Gastroesophageal sphincter (tissue), 4 donors: ENCODE measurements around the gene MSMP. TPM values are rescaled to one million over a fixed set of nuclear protein-coding genes. Genes with fewer than 3 reads are reported as not detected.

Source experiments
- ATAC-seq: fragments of 150-250 bp; one replicate; pipeline ENCODE4 v1.9.1; 2016; ENCODE audit warnings: mild to moderate bottlenecking, moderate library complexity
- H3K27ac ChIP-seq, 4 donors: fragments of 200-600 bp; sonication (generic) in 3 of 4; 1 replicate in 3 of 4; 2 replicates in 1 of 4; pipeline ENCODE4 v1.5.1; 2016 to 2019
- H3K27me3 ChIP-seq: fragments of 200-600 bp; sonication (generic); one replicate; pipeline ENCODE4 v1.5.1; 2019
- H3K36me3 ChIP-seq, 2 donors: fragments of 200-600 bp; sonication (generic); one replicate each; pipeline ENCODE4 v1.5.1; 2019; ENCODE audit warnings: control low read depth in 1 of 2
- H3K4me1 ChIP-seq, 3 donors: fragments of 200-600 bp; sonication (generic); 1 replicate in 2 of 3; 2 replicates in 1 of 3; pipeline ENCODE4 v1.5.1; 2016 to 2019; ENCODE audit warnings: control low read depth in 2 of 3
- H3K4me3 ChIP-seq, 2 donors: fragments of 200-600 bp; sonication (generic); one replicate each; pipeline ENCODE4 v1.5.1; 2019; ENCODE audit warnings: mild to moderate bottlenecking in 1 of 2, moderate library complexity in 1 of 2
- H3K9me3 ChIP-seq, 3 donors: fragments of 200-600 bp; sonication (generic); one replicate each; pipeline ENCODE4 v1.5.1; 2017 to 2019; ENCODE audit warnings: control low read depth in 2 of 3
- EP300 ChIP-seq: sonication (generic); formaldehyde crosslinking; IDR thresholded peaks from one replicate; pipeline ENCODE4 v1.6.1; 2017; ENCODE audit warnings: antibody characterized with exemption, mild to moderate bottlenecking
- POLR2A ChIP-seq, 2 donors: fragments of 450-650 bp; IDR thresholded peaks; one replicate each; pipeline ENCODE4 v1.6.1; 2017; ENCODE audit warnings: antibody characterized with exemption in 2 of 2, mild to moderate bottlenecking in 2 of 2, moderate library complexity in 1 of 2
- POLR2AphosphoS5 ChIP-seq: sonication (generic); formaldehyde crosslinking; IDR thresholded peaks from one replicate; pipeline ENCODE4 v1.6.1; 2017; ENCODE audit warnings: antibody characterized with exemption
- whole genome bisulfite sequencing, 2 donors: methylation state at CpG; one replicate each; pipeline ENCODE4 v1.1.5; 2018; ENCODE audit warnings: low coverage in 1 of 2; 5-methylcytosine and 5-hydroxymethylcytosine counted together
- total RNA-seq, 4 donors: library from RNA; depleted of rRNA; stranded (reverse); fragments of >200 nt; gene quantifications; one replicate each; pipeline ENCODE4 v1.1.0, GENCODE V29; 2016
- TF ChIP-seq, protein P1 (sequence below), 4 experiments: fragments of 200-600 bp in 2 of 4; fragments of 450-650 bp in 2 of 4; sonication (generic) in 1 of 4; IDR thresholded peaks; one replicate each; pipeline ENCODE4 v1.5.1; 2017 to 2019; ENCODE audit warnings: antibody characterized with exemption in 4 of 4, mild to moderate bottlenecking in 2 of 4, moderate library complexity in 2 of 4

MSMP gene
- total RNA-seq, 4 donors from 2014 or later: 2.0 TPM; not detected in 3

DNA sequence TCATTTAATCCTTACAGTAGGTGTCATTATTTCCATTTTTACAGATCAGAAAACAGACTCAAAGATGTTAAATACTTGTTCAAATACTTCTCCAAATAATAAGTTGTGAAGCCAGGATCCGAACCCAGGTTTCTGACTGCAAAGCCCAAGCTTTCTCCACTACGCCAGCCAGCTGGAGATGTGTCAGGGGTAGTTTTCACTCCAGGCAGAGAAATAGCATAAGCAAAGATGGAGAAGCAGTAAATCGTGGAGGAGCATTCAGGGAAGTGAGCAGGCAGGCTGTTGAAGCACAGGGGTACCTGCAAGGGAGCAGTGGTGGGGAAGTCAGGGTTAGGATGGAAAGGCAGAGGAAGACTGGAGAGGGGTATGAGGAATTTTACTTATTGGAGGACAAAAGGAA lies 25.0 kb downstream of the MSMP start:
- no peaks in the 10 kb centered on the region for H3K27me3 ChIP-seq
- peaks cover 4 to 24% of the 10 kb centered on the region in 2 donors for H3K36me3 ChIP-seq
- TF ChIP-seq, protein P1, sequence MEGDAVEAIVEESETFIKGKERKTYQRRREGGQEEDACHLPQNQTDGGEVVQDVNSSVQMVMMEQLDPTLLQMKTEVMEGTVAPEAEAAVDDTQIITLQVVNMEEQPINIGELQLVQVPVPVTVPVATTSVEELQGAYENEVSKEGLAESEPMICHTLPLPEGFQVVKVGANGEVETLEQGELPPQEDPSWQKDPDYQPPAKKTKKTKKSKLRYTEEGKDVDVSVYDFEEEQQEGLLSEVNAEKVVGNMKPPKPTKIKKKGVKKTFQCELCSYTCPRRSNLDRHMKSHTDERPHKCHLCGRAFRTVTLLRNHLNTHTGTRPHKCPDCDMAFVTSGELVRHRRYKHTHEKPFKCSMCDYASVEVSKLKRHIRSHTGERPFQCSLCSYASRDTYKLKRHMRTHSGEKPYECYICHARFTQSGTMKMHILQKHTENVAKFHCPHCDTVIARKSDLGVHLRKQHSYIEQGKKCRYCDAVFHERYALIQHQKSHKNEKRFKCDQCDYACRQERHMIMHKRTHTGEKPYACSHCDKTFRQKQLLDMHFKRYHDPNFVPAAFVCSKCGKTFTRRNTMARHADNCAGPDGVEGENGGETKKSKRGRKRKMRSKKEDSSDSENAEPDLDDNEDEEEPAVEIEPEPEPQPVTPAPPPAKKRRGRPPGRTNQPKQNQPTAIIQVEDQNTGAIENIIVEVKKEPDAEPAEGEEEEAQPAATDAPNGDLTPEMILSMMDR (IDR thresholded peaks at IDR 0.05): no peak
- TF ChIP-seq POLR2AphosphoS5: no peak
- TF ChIP-seq POLR2A (IDR thresholded peaks at IDR 0.05): no peak
- no peak for TF ChIP-seq EP300
- no peaks in the 10 kb centered on the region for H3K9me3 ChIP-seq
- 14 to 20% methylated on average over 3 of the region's 3 CpGs for WGBS, 2 donors
- H3K4me3 ChIP-seq: peak overlapping the region; percentile 79 to 85
- H3K4me1 ChIP-seq: peaks cover 3 to 83% (median 30%) of the 10 kb centered on the region in 3 donors
- ATAC-seq: no peak
- H3K27ac ChIP-seq: peak overlapping the region; percentile 97 to 100 (median 98)

DNA sequence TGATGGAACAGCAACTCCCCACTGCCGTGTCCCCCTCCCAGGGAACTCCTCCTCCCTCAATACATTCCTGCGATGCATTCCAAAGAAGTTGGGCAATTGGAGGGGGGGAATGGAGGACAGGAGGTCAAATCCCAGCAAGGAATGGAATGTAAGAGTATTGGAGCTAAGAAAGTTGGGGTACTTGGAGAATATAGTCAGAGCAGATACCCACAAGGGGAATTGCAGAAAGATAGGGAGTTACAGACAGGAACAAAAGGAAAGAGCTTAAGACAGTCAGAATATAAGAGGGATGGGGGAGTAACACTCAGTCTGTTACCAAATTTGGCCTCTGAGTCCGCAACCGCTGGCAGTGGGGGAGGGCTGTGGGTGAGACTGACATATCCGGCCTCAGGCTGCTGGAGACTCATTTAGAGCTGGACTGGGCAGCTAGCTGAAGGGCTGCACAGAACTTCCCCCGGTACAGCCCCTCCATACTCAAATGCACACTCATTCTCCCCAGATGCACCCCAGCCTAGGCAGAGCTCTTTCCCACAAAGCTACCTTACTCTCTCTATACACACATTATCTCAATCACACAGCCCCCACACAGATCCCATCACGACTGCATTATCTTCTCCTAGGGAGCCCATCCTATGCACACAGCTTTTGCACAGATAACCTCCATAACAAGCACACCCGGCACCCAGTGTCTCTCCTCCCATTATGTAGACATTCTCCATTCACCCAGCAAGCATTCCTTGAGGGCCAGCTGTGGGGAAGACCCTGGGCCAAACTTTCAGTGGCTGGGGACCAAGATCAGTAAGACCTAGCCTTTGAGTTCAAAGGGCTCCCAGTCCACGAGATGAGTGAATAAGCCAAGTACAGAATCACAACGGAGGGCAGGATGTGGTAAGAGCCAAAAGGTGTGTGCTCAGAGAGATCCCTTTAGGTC lies 25.8 kb downstream of the MSMP start:
- peak; percentile 95 for TF ChIP-seq POLR2A (IDR thresholded peaks at IDR 0.05)
- TF ChIP-seq POLR2AphosphoS5: peak; percentile 98
- TF ChIP-seq, protein P1 (IDR thresholded peaks at IDR 0.05): no peak
- no peak for TF ChIP-seq EP300
- Histone ChIP-seq H3K9me3 (no peaks in the 10 kb centered on the region), H3K36me3 (peaks cover 6 to 28% of the 10 kb centered on the region in 2 donors), H3K27ac (peak overlapping the region; percentile 97 to 100 (median 98)), H3K27me3 (no peaks in the 10 kb centered on the region), H3K4me1 (peaks cover 3 to 81% (median 26%) of the 10 kb centered on the region in 3 donors), H3K4me3 (peak overlapping the region; percentile 79 to 85)
- WGBS, 2 donors: 2 to 7% methylated on average over 6 to 9 of the region's 10 CpGs
- peak; percentile 42 for ATAC-seq

DNA sequence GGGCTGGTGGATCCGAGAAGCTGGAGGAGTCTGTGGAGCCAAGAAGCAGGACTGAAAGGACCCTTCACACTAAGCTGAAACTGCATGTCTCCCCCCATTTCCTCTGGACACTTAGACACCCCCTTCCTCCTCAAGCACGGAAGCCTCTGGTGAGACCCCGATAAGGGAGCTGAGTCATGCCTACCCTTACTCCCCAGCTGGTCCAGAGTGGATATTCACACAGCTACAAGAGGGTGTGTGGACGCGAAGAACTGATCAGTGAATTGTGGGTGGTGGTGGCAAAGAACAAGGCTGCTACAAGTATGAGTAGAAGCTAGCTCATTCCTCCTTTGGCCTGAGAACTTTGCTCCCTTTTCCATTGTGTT lies 26.4 kb downstream of the MSMP start:
- Histone ChIP-seq H3K4me1 (peaks cover 3 to 77% (median 22%) of the 10 kb centered on the region in 3 donors), H3K27me3 (no peaks in the 10 kb centered on the region), H3K27ac (peak overlapping the region; percentile 97 to 100 (median 98)), H3K4me3 (peak overlapping the region; percentile 79 to 85), H3K36me3 (peaks cover 6 to 35% of the 10 kb centered on the region in 2 donors), H3K9me3 (no peaks in the 10 kb centered on the region)
- WGBS, 2 donors: 0 to 10% methylated on average over 1 to 5 of the region's 5 CpGs
- ATAC-seq: no peak
- TF ChIP-seq, protein P1 (IDR thresholded peaks at IDR 0.05): no peak
- peak; percentile 14 to 26 for TF ChIP-seq POLR2A (IDR thresholded peaks at IDR 0.05)
- no peak for TF ChIP-seq EP300
- TF ChIP-seq POLR2AphosphoS5: no peak

DNA sequence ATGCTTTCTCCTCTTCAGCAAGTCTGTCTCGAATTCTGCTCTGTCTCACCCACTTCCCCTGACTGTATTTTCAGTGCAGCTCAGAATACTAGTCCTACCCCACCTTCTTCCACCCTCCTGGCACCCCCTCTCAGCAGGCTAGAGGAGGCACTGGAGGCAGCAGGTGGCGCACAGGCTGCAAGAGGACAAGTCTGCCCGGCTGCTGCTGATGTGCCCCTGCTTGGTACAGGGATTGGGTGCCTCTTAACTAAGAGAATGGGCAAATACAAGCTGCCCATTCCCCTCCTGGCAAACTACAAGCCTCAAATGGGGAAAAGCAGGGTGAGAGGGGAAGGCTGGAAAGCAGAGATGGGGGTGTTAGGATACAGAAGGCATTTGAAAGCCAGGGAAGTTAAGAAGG lies 27.1 kb downstream of the MSMP start:
- peaks cover 9 to 42% of the 10 kb centered on the region in 2 donors for H3K36me3 ChIP-seq
- no peaks in the 10 kb centered on the region for H3K27me3 ChIP-seq
- TF ChIP-seq POLR2AphosphoS5 (peak; percentile 81), EP300 (no peak), POLR2A (IDR thresholded peaks at IDR 0.05) (peak; percentile 28 to 40)
- TF ChIP-seq, protein P1 (IDR thresholded peaks at IDR 0.05): peak in 2 of 4 experiments; percentile 17 to 54
- peaks cover 3 to 84% (median 22%) of the 10 kb centered on the region in 3 donors for H3K4me1 ChIP-seq
- 25 to 28% methylated on average over 1 to 2 of the region's 3 CpGs for WGBS, 2 donors
- no peaks in the 10 kb centered on the region for H3K9me3 ChIP-seq
- peak; percentile 60 for ATAC-seq
- H3K27ac ChIP-seq: peak overlapping the region; percentile 97 to 100 (median 98)
- H3K4me3 ChIP-seq: peak overlapping the region; percentile 79 to 85
